Endodermal cell (in vitro differentiated cells): Measurements from ENCODE around the gene SNORC. TPM values are rescaled to one million over a fixed set of nuclear protein-coding genes. Genes with fewer than 3 reads are reported as not detected.

Source experiments
- DNase-seq: peaks from one replicate; pipeline ENCODE4 v3.0.0-alpha.2; 2017
- H3K27ac ChIP-seq: 2 replicates; pipeline ENCODE4 v1.5.1; 2013; ENCODE audit warnings: mild to moderate bottlenecking, low read depth, low read length, moderate library complexity
- H3K27me3 ChIP-seq: 2 replicates; pipeline ENCODE4 v1.6.1; 2013; ENCODE audit warnings: mild to moderate bottlenecking, low read length, moderate library complexity; ENCODE audit not compliant: insufficient read depth, control insufficient read depth, poor library complexity, severe bottlenecking
- H3K36me3 ChIP-seq: 2 replicates; pipeline ENCODE4 v1.7.0; 2013; ENCODE audit warnings: mild to moderate bottlenecking, low read length, moderate library complexity; ENCODE audit not compliant: control insufficient read depth, insufficient read depth
- H3K4me1 ChIP-seq: one replicate; pipeline ENCODE4 v1.7.0; 2013; ENCODE audit warnings: low read length; ENCODE audit not compliant: control insufficient read depth, insufficient read depth
- H3K4me3 ChIP-seq: 2 replicates; pipeline ENCODE4 v1.5.1; 2013; ENCODE audit warnings: mild to moderate bottlenecking, low read length, moderate library complexity
- H3K9ac ChIP-seq: 2 replicates; pipeline ENCODE4 v1.6.1; 2013; ENCODE audit warnings: mild to moderate bottlenecking, low read length, moderate library complexity; ENCODE audit not compliant: poor library complexity, severe bottlenecking; ENCODE audit errors: extremely low read depth
- H3K9me3 ChIP-seq: 2 replicates; pipeline ENCODE4 v1.6.1; 2013; ENCODE audit warnings: mild to moderate bottlenecking, low read length, moderate library complexity; ENCODE audit not compliant: control insufficient read depth
- H3K27ac Mint-ChIP-seq: 2 replicates; pipeline ENCODE4 v1.8.0; 2020; ENCODE audit warnings: mixed read lengths
- H3K27me3 Mint-ChIP-seq: 2 replicates; pipeline ENCODE4 v1.8.0; 2021; ENCODE audit warnings: mild to moderate bottlenecking, mixed read lengths; ENCODE audit not compliant: insufficient read depth
- H3K36me3 Mint-ChIP-seq: 2 replicates; pipeline ENCODE4 v1.8.0; 2020; ENCODE audit warnings: low read depth, mixed read lengths
- H3K4me1 Mint-ChIP-seq: 2 replicates; pipeline ENCODE4 v1.8.0; 2020; ENCODE audit warnings: mixed read lengths
- H3K4me3 Mint-ChIP-seq: 2 replicates; pipeline ENCODE4 v1.8.0; 2020; ENCODE audit warnings: mild to moderate bottlenecking, moderate library complexity, mixed read lengths
- H3K9me3 Mint-ChIP-seq: 2 replicates; pipeline ENCODE4 v1.8.0; 2020; ENCODE audit warnings: mild to moderate bottlenecking, mixed read lengths
- WGBS, 2 experiments: methylation state at CpG; one replicate each; pipeline versions ENCODE4 v1.1.5 to v1.1.7; 2013; ENCODE audit warnings: missing lambda C conversion rate in 2 of 2, mixed read lengths in 1 of 2; ENCODE audit not compliant: insufficient coverage in 1 of 2, insufficient read length in 1 of 2; 5-methylcytosine and 5-hydroxymethylcytosine counted together
- total RNA-seq, 2 donors: library from RNA; stranded (reverse); fragmentation: NEBNext Ultra II Directional in 1 of 2; extraction: Animal tissue kit (Norgen Biotek cat#: 25700) in 1 of 2; gene quantifications; 2 replicates in 1 of 2; 3 replicates in 1 of 2; pipeline ENCODE4 v1.2.1, GENCODE V29; 2021
- TF ChIP-seq, protein P1 (sequence below): fragments of 200-600 bp; sonication (generic); conservative IDR thresholded peaks from 2 replicates; pipeline ENCODE4 v1.5.0; 2021; ENCODE audit warnings: antibody characterized with exemption, mild to moderate bottlenecking

Gene SNORC
- total RNA-seq, 2 donors from 2014 or later: 3.6 to 5.0 TPM

DNA sequence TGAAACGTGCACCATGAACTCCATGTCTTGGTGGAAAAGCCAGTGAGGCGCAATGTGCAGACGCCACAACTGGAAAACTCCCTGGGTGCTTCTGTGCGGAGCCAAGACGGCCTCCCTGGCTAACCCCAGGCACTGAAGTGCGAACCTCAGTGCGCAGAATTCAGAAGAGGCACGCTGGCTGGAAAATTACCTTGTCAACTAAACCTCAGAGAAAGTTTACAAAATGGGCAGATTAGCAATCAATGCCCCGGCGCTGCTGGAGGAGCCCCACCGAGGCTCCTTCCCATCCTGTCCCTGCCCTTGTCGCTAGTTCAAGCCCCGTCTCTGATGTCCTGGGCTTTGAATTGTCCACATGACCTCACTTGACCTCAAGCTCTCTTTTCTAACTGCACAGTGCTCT lies 22.2 kb downstream of the SNORC start:
- Histone ChIP-seq H3K4me1 (no peaks in the 10 kb centered on the region), H3K36me3 (no peaks in the 10 kb centered on the region), H3K9me3 (no peaks in the 10 kb centered on the region), H3K27me3 (no peaks in the 10 kb centered on the region), H3K27ac (no peak overlapping the region), H3K4me3 (no peak overlapping the region), H3K9ac (no peak overlapping the region)
- no peak overlapping the region for H3K27ac Mint-ChIP-seq
- TF ChIP-seq, protein P1, sequence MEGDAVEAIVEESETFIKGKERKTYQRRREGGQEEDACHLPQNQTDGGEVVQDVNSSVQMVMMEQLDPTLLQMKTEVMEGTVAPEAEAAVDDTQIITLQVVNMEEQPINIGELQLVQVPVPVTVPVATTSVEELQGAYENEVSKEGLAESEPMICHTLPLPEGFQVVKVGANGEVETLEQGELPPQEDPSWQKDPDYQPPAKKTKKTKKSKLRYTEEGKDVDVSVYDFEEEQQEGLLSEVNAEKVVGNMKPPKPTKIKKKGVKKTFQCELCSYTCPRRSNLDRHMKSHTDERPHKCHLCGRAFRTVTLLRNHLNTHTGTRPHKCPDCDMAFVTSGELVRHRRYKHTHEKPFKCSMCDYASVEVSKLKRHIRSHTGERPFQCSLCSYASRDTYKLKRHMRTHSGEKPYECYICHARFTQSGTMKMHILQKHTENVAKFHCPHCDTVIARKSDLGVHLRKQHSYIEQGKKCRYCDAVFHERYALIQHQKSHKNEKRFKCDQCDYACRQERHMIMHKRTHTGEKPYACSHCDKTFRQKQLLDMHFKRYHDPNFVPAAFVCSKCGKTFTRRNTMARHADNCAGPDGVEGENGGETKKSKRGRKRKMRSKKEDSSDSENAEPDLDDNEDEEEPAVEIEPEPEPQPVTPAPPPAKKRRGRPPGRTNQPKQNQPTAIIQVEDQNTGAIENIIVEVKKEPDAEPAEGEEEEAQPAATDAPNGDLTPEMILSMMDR: no peak
- peak; percentile 20 for DNase-seq
- H3K36me3 Mint-ChIP-seq: no peaks in the 10 kb centered on the region
- H3K27me3 Mint-ChIP-seq: no peaks in the 10 kb centered on the region
- 80 to 86% methylated on average over 10 to 13 of the region's 13 CpGs for WGBS, 2 experiments
- H3K9me3 Mint-ChIP-seq: no peaks in the 10 kb centered on the region
- H3K4me1 Mint-ChIP-seq: peaks cover 11% of the 10 kb centered on the region
- no peak overlapping the region for H3K4me3 Mint-ChIP-seq

DNA sequence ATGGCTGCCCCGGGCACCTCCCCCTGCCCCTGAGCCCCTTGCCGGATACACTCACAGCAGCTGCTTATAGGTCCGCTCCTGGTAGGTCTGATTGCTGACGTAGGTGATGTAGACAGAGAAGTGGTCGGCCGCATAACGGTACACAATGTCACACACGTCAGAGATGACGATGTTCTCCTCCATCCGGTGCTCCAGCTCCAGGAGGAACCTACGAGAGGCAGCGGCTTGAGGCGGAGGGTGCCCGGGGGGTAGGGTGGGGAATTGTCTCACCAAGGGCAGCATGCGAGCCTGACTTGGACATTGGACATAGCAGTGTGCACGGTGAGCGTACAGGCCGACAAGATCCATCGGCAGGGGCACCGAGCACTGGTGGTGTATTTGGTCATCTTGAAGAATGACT lies 22.8 kb downstream of the SNORC start:
- Mint-ChIP-seq H3K36me3 (no peaks in the 10 kb centered on the region), H3K4me3 (no peak overlapping the region), H3K9me3 (no peaks in the 10 kb centered on the region), H3K27ac (no peak overlapping the region), H3K27me3 (no peaks in the 10 kb centered on the region), H3K4me1 (peaks cover 11% of the 10 kb centered on the region)
- Histone ChIP-seq H3K36me3 (no peaks in the 10 kb centered on the region), H3K9ac (no peak overlapping the region), H3K27me3 (no peaks in the 10 kb centered on the region), H3K4me3 (no peak overlapping the region), H3K27ac (no peak overlapping the region), H3K9me3 (no peaks in the 10 kb centered on the region), H3K4me1 (no peaks in the 10 kb centered on the region)
- peak; percentile 35 for DNase-seq
- 95 to 98% methylated on average over 13 to 20 of the region's 20 CpGs for WGBS, 2 experiments
- TF ChIP-seq, protein P1: no peak

GRCh38 chr2:232893834-232894233 lies 23.8 kb downstream of the SNORC start:
- H3K36me3 ChIP-seq: no peaks in the 10 kb centered on the region
- Mint-ChIP-seq H3K4me3 (no peak overlapping the region), H3K27ac (no peak overlapping the region), H3K9me3 (no peaks in the 10 kb centered on the region), H3K4me1 (peaks cover 11% of the 10 kb centered on the region), H3K27me3 (no peaks in the 10 kb centered on the region), H3K36me3 (no peaks in the 10 kb centered on the region)
- no peak overlapping the region for H3K9ac ChIP-seq
- H3K9me3 ChIP-seq: no peaks in the 10 kb centered on the region
- H3K4me1 ChIP-seq: no peaks in the 10 kb centered on the region
- TF ChIP-seq, protein P1: peak; percentile 21
- no peak overlapping the region for H3K27ac ChIP-seq
- no peaks in the 10 kb centered on the region for H3K27me3 ChIP-seq
- WGBS, 2 experiments: 97 to 100% methylated on average over 1 to 8 of the region's 8 CpGs
- no peak overlapping the region for H3K4me3 ChIP-seq
- DNase-seq: peak; percentile 40
